Mesodermal cell (in vitro differentiated cells): Measurements from ENCODE around the gene TMEM244.
"Not testable (repeated sequence)": the region's sequence is repeated elsewhere in the genome, so short reads cannot be mapped to it uniquely, and the experiment has no call there.

Experiments
- H3K27ac ChIP-seq: 2 replicates; pipeline ENCODE4 v1.7.0; 2013; ENCODE audit warnings: mild to moderate bottlenecking, low read depth, low read length, moderate library complexity; ENCODE audit not compliant: severe bottlenecking
- H3K36me3 ChIP-seq: 2 replicates; pipeline ENCODE4 v1.7.1; 2013; ENCODE audit warnings: mild to moderate bottlenecking, low read length, moderate library complexity; ENCODE audit not compliant: control insufficient read depth, insufficient read depth
- H3K4me1 ChIP-seq: one replicate; pipeline ENCODE4 v1.7.1; 2013; ENCODE audit warnings: mild to moderate bottlenecking, low read length; ENCODE audit not compliant: insufficient read depth, control insufficient read depth, poor library complexity, severe bottlenecking
- H3K4me3 ChIP-seq: 2 replicates; pipeline ENCODE4 v1.7.0; 2013; ENCODE audit warnings: low read length, control low read depth, mild to moderate bottlenecking; ENCODE audit not compliant: insufficient read depth, poor library complexity, severe bottlenecking; ENCODE audit errors: extremely low read depth
- H3K9me3 ChIP-seq: 2 replicates; pipeline ENCODE4 v1.7.1; 2013; ENCODE audit warnings: mild to moderate bottlenecking, low read length, moderate library complexity; ENCODE audit not compliant: control insufficient read depth
- WGBS, 2 experiments: methylation state at CpG; one replicate each; pipeline ENCODE4 v1.1.5; 2013; ENCODE audit warnings: missing lambda C conversion rate in 2 of 2; ENCODE audit not compliant: insufficient coverage in 2 of 2; 5-methylcytosine and 5-hydroxymethylcytosine counted together

TMEM244 gene

GRCh38 chr6:129812145-129812777, 48.9 kb downstream of the TMEM244 start:
- no CpG with 5 or more reads among the region's 2 CpGs for WGBS, 2 experiments
- no peaks in the 10 kb centered on the region for H3K4me1 ChIP-seq

DNA sequence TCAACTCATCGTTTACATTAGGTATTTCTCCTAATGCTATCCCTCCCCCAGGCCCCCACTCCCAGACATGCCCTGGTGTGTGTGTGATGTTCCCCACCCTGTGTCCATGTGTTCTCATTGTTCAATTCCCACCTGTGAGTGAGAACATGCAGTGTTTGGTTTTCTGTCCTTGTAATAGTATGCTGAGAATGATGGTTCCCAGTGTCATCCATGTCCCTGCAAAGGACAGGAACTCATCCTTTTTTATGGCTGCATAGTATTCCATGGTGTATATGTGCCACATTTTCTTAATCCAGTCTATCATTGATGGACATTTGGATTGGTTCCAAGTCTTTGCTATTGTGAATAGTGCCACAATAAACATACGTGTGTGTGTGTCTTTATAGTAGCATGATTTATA, 54.0 kb downstream of the TMEM244 start:
- H3K4me3 ChIP-seq, H3K27ac ChIP-seq, H3K9me3 ChIP-seq, H3K36me3 ChIP-seq, H3K4me1 ChIP-seq: not testable (repeated sequence)
- WGBS, 2 experiments: no CpG with 5 or more reads among the region's 2 CpGs

More at GRCh38 chr6:129812145-129812777, 48.9 kb downstream of the TMEM244 start:
- Histone ChIP-seq H3K9me3 (no peaks in the 10 kb centered on the region), H3K27ac (no peak overlapping the region), H3K36me3 (no peaks in the 10 kb centered on the region), H3K4me3 (no peak overlapping the region)

GRCh38 chr6:129802920-129803319, 58.2 kb downstream of the TMEM244 start:
- not testable (repeated sequence) for H3K9me3 ChIP-seq, H3K4me3 ChIP-seq, H3K4me1 ChIP-seq

GRCh38 chr6:129801909-129802308, 59.2 kb downstream of the TMEM244 start:
- Histone ChIP-seq H3K27ac (no peak overlapping the region), H3K36me3 (no peaks in the 10 kb centered on the region), H3K4me3 (no peak overlapping the region), H3K9me3 (peaks cover 5% of the 10 kb centered on the region), H3K4me1 (no peaks in the 10 kb centered on the region)
- WGBS, 2 experiments: 82 to 86% methylated on average over 3 of the region's 4 CpGs

More at GRCh38 chr6:129802920-129803319, 58.2 kb downstream of the TMEM244 start:
- not testable (repeated sequence) for H3K27ac ChIP-seq, H3K36me3 ChIP-seq

DNA sequence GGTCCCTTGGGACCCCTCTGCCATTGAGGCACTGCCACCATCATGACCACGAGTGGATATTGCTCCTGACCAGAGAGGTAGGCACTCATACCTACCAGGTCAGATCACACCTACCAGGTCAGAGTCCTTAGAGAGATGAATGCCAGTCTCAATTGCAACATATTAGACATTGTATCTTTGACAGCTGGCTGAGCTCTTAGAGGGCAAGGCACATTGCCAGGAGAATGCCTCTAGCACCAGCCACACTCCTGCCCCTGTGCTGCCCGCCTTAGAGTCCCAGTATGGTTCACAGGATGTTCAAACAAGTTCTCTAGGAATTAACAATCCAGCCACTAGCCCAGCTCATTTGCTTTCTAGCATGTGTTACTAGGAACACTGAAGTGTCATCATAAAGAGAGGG, 65.9 kb downstream of the TMEM244 start:
- WGBS, 2 experiments: 90% methylated on average over 1 to 2 of the region's 2 CpGs
- Histone ChIP-seq H3K9me3 (no peaks in the 10 kb centered on the region), H3K36me3 (no peaks in the 10 kb centered on the region), H3K27ac (no peak overlapping the region), H3K4me1 (no peaks in the 10 kb centered on the region), H3K4me3 (no peak overlapping the region)

GRCh38 chr6:129793447-129793846, 67.7 kb downstream of the TMEM244 start:
- Histone ChIP-seq H3K36me3 (no peaks in the 10 kb centered on the region), H3K4me3 (no peak overlapping the region), H3K4me1 (no peaks in the 10 kb centered on the region), H3K27ac (no peak overlapping the region), H3K9me3 (no peaks in the 10 kb centered on the region)
- WGBS, 2 experiments: 94 to 95% methylated on average over 6 to 7 of the region's 7 CpGs

DNA sequence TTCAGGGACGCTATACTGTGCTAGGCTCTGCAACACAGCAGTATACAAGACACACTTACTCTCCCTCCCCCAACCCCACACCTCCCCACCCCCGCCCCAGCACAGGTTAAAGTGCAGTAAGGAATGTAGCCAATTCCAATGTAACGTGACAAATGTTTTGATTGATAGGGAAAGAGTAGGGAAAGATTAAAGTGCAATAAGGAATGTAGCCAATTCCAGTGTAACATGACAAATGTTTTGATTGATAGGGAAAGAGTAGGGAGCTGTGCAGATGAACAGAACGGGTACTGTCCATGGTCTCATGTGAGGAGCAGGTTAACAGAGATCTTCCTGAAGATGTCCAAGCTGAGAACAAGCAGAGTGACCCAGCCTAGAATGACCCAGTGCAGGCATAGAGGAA, 69.1 kb downstream of the TMEM244 start:
- H3K36me3 ChIP-seq: no peaks in the 10 kb centered on the region
- WGBS, 2 experiments: 79 to 89% methylated on average over 2 of the region's 4 CpGs
- H3K27ac ChIP-seq: no peak overlapping the region
- H3K4me3 ChIP-seq: no peak overlapping the region
- no peaks in the 10 kb centered on the region for H3K4me1 ChIP-seq
- no peaks in the 10 kb centered on the region for H3K9me3 ChIP-seq

GRCh38 chr6:129790785-129791184, 70.3 kb downstream of the TMEM244 start:
- WGBS, 2 experiments: no CpG with 5 or more reads among the region's 1 CpG
- H3K4me3 ChIP-seq: no peak overlapping the region
- H3K4me1 ChIP-seq: no peaks in the 10 kb centered on the region
- no peaks in the 10 kb centered on the region for H3K36me3 ChIP-seq
- no peaks in the 10 kb centered on the region for H3K9me3 ChIP-seq
- H3K27ac ChIP-seq: no peak overlapping the region

GRCh38 chr6:129789974-129790373, 71.1 kb downstream of the TMEM244 start:
- no peaks in the 10 kb centered on the region for H3K4me1 ChIP-seq
- no peak overlapping the region for H3K27ac ChIP-seq
- H3K9me3 ChIP-seq: no peaks in the 10 kb centered on the region
- H3K36me3 ChIP-seq: no peaks in the 10 kb centered on the region
- no peak overlapping the region for H3K4me3 ChIP-seq

DNA sequence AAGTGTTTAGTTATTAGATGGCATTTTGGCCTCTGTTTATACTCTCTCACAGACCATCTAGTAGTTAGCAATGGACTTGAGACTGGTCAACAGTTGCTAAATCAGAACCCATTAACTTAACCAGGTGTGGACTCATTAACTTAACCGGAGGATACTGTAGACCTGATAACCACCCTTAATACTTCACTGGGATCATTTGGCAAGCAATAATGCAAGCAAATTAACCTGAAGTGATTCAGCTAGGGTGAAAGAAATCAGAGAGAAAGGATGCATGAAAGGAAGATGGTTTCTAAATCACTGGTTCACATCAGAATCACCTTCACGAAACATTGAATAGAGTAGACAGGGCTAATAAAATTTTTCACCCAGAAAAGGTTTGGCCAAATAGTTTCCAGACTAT, 73.3 kb downstream of the TMEM244 start:
- 100% methylated on average over 1 of the region's 2 CpGs; no CpG with 5 or more reads in 1 of the 2 experiments for WGBS, 2 experiments
- H3K4me3 ChIP-seq: no peak overlapping the region
- no peaks in the 10 kb centered on the region for H3K9me3 ChIP-seq
- H3K36me3 ChIP-seq: no peaks in the 10 kb centered on the region
- H3K4me1 ChIP-seq: no peaks in the 10 kb centered on the region
- no peak overlapping the region for H3K27ac ChIP-seq

DNA sequence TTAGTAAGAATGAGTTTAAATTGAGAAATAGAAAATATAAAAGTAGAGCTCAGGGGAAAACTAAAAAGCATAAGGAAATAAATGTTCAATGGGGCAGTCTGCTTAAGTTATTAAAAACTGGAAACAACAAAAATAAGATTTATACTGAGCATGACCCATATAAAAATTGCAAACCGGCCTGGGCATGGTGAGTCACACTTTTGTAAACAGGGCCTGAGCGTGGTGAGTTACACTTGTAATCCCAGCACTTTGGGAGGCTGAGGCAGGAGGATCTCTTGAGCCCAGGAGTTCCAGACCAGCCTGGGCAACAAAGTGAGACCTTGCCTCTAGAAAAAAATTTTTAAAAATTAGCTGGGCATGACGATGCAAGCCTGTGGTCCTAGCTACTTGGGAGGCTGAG, 74.6 kb downstream of the TMEM244 start:
- no peaks in the 10 kb centered on the region for H3K4me1 ChIP-seq
- no peaks in the 10 kb centered on the region for H3K9me3 ChIP-seq

More for the DNA sequence above, 74.6 kb downstream of the TMEM244 start:
- WGBS, 2 experiments: 92 to 98% methylated on average over 3 of the region's 3 CpGs
- H3K4me3 ChIP-seq: no peak overlapping the region
- H3K27ac ChIP-seq: no peak overlapping the region
- no peaks in the 10 kb centered on the region for H3K36me3 ChIP-seq
